Neural progenitor cell (in vitro differentiated cells): Measurements from ENCODE around the gene TBXA2R.

Source experiments
- CTCF ChIP-seq: fragments of 200-600 bp; sonication (generic); IDR thresholded peaks from 2 replicates; pipeline ENCODE4 v1.5.1; 2017; ENCODE audit warnings: antibody characterized with exemption, mild to moderate bottlenecking
- EZH2 ChIP-seq: fragments of 200-600 bp; sonication (generic); IDR thresholded peaks from 2 replicates; pipeline ENCODE4 v1.6.1; 2017; ENCODE audit warnings: antibody characterized with exemption, mild to moderate bottlenecking, moderate library complexity

GRCh38 chr19:3634496-3635045, 27.9 kb upstream of the TBXA2R start:
- TF ChIP-seq EZH2 (no peak), CTCF (no peak)
